NCI-H1694 treated with DMSO at 0.1 percent for 48 hours (cell line): ENCODE data around the gene MICU2.
A peak's percentile ranks its signal among the peaks of the same experiment; 100 is the strongest.
"Not testable (repeated sequence)": the region's sequence is repeated elsewhere in the genome, so short reads cannot be mapped to it uniquely, and the experiment has no call there.

Source experiments
- DNase-seq: peaks from one replicate; lab custom pipeline; 2025; lab: John Stamatoyannopoulos, UW

Gene MICU2

DNA sequence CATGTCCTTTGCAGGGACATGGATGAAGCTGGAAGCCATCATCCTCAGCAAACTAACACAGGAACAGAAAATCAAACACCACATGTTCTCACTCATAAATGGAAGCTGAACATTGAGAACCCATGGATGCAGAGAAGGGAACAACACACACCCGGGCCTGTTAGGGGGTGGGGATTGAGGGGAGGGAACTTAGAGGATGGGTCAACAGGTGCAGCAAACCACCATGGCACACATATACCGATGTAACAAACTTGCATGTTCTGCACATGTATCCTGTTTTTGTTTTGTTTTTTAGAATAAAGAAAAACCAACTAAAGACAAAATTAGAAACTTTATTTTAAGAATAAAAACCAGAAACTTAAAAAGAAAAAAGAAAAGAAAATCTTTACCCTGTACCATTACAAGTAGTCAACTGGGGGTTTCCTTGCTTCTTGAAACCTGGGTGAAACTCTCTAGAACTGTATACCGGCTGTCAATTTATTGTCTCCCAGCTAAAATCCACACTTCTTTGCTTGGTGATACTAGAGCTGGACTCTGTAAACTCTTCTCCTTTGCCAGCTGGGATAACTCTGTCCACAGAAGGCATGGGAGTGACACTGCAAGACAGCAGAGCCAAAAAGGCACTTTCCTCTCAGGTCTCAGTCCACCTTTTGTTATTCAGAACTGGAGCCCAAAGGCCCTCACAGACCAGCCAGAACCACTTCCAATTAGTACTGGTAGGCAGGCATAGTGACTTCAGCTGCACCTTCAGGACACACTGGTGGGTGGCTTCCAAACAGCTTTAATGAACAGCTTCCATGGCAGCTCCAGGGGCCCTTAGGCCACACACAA, 9.0 kb downstream of the MICU2 start:
- no peak for DNase-seq

DNA sequence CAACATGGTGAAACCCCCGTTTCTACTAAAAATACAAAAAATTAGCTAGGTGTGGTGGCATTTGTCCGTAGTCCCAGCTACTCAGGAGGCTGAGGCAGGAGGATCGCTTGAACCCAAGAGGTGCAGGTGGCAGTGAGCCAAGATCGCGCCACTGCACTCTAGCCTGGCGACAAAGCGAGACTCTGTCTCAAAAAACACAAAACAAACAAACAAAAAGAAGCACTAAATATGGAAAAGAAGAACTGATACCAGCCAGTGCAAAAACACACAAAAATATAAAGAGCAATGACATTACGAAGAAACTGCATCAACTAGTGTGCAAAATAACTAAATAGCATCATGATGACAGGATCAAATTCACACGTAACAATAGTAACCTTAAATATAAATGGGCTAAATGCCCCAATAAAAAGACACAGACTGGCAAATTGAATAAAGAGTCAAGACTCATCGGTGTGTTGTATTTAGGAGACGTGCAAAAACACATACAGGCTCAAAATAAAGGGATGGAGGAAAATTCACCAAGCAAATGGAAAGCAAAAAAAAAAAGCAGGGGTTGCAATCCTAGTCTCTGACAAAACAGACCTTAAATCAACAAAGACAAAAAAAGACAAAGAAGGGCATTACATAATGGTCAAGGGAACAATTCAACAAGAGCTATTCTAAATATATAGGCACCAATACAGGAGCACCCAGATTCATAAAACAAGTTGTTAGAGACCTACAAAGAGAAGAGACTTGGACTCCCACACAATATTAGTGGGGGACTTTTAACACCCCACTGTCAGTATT, 13.1 kb downstream of the MICU2 start:
- DNase-seq = not testable (repeated sequence)

- DNase-seq = no peak
These were observed 13.7 kb downstream of the MICU2 start for GRCh38 chr13:21590231-21590630.

GRCh38 chr13:21589510-21589909, 14.5 kb downstream of the MICU2 start:
- not testable (repeated sequence) for DNase-seq

- not testable (repeated sequence) for DNase-seq
These were observed 15.6 kb downstream of the MICU2 start for GRCh38 chr13:21588411-21588810.

GRCh38 chr13:21584973-21585592, 18.9 kb downstream of the MICU2 start:
- DNase-seq = no peak

DNA sequence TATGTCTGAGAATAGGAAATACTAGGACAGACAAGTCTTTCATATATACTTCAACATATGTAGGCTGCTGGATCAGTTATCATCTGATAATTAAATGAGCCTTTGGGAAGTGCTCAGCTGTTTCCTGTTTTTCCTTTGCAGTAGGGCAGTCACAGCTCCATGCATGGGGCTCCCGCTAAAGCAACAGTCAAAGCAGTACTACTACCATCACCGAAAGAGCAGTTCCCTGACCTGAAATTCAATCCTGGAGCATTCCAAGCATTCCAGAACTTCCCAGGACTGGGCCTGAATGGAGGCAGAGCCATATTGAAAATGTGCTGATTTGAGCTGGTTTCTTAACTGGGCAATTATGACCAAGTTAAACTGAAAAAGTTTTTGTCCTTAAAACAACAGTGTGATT, 20.5 kb downstream of the MICU2 start:
- DNase-seq = no peak

- no peak for DNase-seq
These were observed 23.2 kb downstream of the MICU2 start for GRCh38 chr13:21580736-21581135.

- no peak for DNase-seq
These were observed 24.1 kb downstream of the MICU2 start for GRCh38 chr13:21579754-21580316.

DNA sequence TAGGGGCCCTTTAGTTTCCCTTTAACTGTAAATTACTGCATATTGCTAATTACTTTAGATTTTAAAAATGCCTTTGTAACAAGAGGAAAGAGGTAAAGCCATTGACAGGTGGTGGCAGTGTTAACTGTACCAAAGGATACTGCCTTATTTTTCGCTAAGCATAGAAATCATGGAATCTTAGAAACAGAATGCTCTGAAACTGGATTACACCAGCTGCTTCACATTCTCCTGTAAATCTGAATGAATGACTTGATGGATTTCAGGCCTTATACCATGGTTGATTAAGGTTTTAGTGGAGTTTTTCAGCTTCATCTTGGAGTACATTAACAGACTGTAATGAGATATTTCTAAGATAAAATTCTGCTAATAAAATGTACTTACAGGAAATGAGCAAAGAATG, 25.2 kb downstream of the MICU2 start:
- DNase-seq = no peak

- no peak for DNase-seq
These were observed 27.5 kb downstream of the MICU2 start for GRCh38 chr13:21576426-21576825.

DNA sequence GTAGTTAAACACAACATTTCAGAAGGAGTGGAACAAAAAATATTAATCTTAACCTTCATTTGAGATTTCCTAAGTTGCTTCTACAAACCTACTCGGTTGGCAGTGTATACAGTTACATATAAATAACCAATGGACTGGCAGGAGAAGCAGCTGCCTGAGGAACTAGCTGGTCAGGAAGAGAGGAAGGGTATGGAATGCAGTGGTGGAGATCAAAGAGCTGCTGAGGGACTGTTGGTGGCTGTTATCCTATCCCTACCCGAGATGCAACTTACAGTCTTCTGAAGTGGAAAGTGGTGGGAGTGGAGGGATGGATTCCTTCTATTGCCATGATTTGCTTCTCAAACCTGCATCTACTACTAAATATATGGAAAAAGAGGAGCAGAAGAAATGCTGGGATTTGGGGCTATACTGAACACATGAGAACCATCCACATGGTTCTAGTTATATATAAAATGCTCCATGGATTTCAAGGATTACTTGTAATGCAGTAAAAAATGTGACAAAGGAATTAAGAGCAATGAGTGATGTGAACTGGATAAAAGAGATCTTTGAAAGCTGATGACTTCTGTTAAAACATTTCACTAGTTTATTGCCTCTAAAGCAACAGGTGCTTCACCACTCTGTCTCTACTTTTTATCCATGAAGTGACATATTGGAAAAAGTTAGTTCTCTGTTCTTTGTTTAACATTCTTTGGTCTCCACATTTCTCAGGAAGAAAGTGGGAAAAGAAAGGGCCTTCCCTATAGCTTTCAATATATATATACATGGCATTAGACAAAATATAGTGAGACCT, 29.9 kb downstream of the MICU2 start:
- no peak for DNase-seq

- no peak for DNase-seq
These were observed 34.3 kb downstream of the MICU2 start for GRCh38 chr13:21569686-21570085.

DNA sequence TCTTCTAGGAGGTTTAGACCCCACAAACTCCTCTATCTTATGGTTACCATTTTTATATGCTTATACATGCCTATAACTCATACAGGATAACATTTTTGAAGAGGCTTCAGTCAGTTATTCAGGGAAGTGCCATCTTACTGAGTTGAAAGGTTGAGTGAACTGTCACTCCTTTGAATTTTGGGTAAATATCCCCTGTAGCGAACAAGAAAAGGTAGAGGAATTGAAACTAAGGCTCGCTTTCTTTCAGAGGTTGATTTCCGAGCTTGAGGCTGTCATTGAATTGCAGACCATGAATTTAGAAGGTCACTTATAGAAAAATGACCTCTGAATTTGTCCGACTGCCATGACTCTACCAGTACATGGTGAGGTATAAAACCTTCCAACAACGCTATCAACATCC, 35.1 kb downstream of the MICU2 start:
- DNase-seq = no peak

DNA sequence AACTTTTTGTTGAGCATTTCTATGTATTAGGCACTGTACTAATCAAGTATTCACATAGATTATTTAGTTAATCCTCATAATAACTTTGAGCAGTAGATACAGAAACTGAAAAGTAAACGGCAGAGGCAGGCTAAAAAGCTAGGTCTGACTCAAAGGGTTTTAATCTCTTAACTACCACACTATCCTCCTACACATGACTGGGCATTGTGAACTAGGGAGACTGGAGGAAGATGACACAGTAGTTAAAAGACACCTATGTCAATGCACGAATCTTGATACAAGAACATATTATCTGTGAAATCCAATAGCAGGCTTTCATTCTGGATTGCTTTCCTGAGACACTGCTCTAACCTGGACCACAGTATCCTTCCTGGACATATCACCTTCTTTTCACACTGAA, 36.3 kb downstream of the MICU2 start:
- no peak for DNase-seq

GRCh38 chr13:21557995-21558394, 46.0 kb downstream of the MICU2 start:
- peak; percentile 52 for DNase-seq

- no peak for DNase-seq
These were observed 47.9 kb downstream of the MICU2 start for GRCh38 chr13:21556051-21556450.

- DNase-seq = not testable (repeated sequence)
These were observed 50.7 kb downstream of the MICU2 start for GRCh38 chr13:21553261-21553660.

- DNase-seq = no peak
These were observed 53.1 kb downstream of the MICU2 start for GRCh38 chr13:21550918-21551317.

DNA sequence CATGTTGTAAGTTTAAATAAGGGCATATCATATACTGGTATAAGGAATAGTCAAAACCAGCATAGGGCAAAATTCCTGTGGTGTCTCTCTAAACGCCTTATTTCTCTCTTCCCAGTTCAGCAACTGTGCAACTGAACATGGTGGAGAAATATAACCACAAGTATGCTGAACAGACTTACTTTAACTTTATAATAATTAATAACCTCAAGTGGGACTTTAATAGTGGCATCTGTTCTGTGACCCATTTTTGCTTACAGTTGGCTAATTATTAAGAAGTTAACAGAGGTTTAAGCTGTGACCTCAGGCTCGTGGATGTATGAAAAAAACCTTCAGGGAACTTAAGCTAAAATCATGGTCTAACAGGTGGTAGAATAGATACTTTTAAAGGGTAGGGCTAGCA, 54.3 kb downstream of the MICU2 start:
- DNase-seq = no peak

GRCh38 chr13:21548577-21548976, 55.4 kb downstream of the MICU2 start:
- DNase-seq = no peak

DNA sequence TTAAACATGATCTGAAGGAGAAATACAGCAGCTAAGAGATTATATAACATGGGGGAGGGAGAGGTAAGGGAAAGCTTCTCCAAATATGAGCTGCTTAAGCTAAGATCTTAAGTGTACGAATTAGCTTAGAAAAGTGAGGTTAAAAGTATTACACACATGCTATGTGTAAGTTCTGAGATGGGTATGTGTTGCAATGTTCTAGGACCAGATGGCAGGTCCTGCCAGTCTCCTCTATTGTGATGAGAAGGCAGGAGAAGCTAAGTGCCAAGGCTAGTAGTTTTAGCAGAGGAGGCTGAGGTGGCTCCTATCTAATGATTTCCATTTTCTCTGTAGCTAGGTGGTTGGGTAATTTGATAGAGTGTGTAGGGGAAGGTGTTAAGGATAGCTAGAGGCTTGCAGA, 57.6 kb downstream of the MICU2 start:
- DNase-seq = no peak
